GM21528 (cell line): ENCODE results near the gene EZH2.

ENCODE experiments used
- ATAC-seq: cut with Tn5 transposase; IDR thresholded peaks from one replicate; pipeline ENCODE4 v1.9.1; 2021; ENCODE audit warnings: mild to moderate bottlenecking, moderate library complexity; ENCODE audit not compliant: unreplicated experiment, low FRiP score

EZH2 gene

DNA sequence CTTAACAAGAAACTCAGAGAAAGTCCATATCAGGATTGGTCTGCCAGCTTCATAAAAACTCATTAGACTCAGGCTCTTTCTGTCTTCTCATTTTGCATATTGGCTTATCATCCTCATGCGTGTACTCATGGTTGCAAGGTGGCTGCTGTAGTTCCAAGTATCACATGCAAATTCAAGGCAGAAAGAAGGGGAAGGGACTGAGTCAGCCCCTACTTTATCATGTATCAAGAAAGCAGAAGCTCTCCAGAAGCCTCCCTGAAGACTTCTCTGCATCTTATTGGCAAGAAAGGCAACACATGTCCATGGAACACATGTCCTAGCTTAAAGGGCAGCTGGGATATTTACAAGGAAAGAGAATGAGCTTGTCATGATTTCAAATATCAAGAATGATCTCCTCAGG lies 19.4 kb upstream of the EZH2 start:
- ATAC-seq = no peak

DNA sequence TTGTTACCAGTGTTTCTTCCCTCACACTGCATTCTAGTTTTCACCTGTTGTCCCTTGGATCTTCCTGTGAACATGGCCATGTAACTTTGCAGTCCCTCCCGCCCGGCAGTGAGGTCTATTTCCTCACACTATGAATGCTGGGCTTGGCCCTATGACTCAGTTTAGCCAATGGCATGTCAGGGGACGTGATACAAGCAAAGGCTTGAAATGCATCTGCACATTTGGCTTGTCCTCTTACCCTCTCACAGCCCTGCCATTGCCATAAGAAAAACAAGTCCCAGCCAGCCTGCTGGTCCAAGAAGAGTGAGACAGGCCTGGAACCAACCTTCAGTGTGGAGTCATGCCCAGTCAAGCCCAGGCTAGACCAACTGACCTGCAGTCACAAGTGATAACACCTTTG lies 17.1 kb upstream of the EZH2 start:
- no peak for ATAC-seq

DNA sequence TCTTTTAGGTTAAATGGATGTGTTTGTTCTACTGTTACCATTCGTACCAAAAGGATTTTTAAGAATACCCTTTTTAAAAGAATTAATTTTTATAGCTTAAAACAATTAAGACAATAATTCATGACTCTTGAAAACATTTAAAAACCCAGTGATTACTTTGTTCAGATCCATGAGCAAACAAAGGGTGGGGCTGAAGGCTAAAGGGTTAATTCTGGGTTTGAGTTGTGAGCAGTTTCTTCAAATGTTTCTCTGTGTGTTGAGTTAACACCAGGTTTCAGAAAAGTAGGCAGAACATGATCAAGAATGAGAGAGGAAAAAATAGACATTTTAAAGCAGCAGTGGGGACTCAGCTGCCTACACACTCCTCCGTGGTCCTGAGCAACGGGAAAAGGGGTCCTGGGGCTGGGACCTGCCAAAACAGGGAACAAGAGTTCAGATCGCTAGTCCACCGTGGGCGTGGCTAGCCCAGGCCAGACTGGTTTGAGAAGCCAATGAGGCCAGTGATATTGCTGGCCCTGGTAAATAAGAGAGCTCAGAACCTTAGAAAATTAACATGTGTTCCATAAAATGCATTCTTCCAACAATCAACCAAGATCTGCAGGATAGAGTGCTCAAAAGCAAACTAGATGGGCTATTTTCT lies 14.9 kb upstream of the EZH2 start:
- ATAC-seq = no peak

DNA sequence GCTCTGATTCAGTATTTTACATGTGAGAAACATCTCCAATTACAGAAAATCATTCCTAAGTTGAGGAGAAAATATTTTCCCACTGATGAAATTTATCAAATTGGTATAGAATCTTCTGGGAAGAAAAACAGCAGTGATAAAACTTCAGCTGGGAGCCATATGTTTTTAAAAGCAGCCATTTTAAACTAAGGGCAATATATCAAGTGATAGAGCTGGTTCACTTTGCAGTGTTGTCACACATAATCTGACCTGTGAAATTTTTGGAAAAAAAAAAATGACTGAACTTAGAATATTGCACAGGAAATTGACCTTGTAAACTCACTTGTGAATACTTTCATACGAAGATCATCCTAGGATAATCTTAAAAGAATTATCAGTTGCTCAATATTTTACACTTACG lies 10.5 kb upstream of the EZH2 start:
- no peak for ATAC-seq

DNA sequence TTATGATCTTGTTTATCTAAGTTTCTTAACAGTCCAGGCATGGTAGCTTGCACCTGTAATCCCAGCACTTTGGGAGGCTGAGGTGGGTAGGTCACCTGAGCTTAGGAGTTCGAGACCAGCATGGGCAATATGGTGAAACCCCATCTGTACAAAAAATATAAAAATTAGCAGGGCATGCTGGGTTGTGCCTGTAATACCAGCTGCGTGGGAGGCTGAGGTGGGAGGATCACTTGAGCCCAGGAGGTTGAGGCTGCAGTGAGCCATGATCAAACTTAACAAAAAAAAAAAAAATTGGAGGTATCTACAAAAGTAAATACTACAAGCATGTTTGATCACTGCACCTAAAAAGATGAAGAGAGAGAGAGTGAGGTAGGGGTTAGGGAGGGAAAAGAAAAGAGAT lies 9.0 kb upstream of the EZH2 start:
- no peak for ATAC-seq

DNA sequence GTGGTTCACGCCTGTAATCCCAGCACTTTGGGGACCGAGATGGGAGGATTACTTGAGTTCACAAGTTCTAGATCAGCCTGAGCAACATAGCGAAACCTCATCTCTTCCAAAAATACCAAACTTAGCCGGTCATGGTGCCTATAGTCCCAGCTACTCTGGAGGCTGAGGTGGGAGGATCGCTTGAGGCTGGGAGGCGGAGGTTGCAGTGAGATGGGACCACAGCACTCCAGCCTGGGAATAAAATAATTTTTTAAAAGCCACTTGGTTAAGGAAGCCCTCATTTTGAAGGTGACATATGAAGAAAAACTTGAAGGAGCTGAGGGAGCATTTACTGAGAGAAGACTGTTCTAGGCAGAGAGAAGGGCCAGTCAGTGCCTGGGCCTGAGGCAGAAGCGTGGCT lies 4.2 kb upstream of the EZH2 start:
- no peak for ATAC-seq

DNA sequence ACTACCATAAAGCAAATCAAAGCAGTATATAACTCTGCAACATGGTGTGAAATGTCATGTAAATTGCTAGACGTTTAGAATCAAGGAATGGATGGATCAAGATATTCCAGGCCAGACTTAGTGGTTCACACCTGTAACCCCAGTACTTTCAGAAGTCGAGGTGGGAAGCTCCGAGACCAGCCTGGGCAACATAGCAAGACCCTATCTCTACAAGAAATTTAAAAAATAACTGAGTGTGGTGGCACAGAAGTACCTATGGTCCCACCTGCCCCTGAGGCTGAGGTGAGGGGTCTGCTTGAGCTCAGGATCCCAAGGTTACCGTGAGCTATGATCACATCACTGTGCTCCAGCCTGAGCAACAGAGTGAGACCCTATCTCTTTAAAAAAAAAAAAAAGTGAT lies 2.8 kb upstream of the EZH2 start:
- ATAC-seq = no peak

DNA sequence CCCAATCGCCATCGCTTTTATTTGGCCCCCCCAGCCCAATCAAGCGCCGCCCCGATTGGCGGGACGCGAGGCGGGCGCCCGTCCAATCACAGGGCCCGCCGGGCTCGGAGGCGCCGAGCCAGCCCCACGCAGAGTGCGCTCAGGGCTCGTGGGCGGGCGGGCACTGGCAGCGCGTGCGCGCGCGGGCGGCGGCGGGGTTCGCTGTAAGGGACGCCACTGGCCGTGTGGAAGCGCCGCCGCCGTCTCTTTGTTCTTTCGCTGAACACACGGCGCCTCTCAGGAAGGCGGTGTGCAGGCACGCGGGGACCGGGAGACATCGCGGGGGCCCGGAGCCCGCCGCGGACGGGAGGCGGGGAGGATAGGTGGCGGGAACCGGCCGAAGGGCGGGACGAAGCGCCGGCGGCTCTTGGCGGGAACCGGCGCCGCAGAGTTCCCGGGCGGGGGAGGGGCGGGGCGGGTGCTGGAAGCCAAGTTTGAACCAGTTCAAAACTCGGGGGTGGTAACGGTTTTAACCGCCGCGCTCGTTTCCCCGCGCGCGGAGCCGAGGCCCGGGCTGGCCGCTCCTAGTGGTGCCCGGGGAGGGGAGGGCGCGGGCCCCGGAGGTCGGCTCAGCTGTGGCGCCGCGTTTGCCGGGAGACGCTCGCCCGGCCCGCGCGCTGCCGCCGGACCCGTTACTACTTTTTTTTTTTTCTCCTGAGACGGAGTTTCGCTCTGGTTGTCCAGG lies 370 bp upstream of the EZH2 start:
- ATAC-seq = peak; percentile 84

DNA sequence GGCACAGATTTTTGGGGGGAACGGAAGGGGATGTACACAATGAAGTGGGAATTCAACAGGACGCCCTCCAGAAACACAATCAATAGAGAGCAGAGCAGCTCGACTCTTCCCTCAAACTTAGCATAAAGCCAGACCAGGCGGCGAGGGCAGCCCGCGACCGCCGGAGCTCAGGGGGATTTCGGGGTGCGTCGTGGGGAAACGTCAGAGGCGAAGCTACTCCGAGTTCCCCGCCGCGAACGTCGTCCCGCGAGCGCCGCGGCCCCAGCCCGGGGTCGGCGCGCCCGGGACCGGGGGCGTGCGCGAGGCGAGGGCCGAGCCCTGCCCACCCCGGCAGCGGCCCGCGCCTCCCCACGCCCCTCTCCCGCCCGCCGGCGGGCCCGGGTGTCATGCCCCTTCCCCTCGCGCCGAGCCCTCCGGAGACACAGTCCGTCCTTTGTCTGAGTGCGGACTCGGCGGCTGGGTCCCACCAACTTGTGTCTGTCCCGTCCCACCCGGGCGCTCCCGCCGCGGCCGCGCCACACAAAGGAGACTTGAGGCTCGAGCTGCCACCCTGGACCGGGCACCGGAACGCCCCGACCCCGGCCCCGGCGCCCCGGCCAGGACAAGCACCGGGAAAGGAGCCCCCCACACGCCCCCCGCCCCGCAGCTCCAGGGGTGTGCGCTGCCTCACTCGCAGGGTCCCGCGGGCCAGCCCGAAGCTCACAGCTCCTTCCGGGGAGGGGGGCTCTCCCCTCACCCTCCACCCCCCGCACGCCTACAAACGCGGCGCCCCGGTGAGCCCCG lies 634 bp downstream of the EZH2 start:
- peak; percentile 31 for ATAC-seq

DNA sequence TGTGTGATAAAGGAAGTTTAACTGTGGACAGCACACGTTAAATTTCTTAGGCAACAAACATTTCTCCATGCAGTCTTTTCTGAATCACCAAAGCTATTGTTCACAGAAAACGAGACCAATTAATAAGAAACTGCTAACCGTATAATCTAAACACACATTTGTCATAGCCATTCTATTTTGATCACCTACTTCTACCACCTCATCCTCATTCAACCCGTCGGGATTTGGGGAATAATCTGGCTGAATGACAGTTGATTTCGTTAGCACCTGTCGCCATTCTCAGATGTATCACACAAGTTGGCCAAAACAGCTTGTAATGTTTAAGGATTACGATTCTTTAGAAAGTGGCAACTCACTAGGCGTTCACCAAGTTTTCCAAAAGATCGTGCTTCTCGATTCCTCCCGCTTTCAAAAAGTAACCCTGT lies 1.2 kb downstream of the EZH2 start:
- no peak for ATAC-seq

DNA sequence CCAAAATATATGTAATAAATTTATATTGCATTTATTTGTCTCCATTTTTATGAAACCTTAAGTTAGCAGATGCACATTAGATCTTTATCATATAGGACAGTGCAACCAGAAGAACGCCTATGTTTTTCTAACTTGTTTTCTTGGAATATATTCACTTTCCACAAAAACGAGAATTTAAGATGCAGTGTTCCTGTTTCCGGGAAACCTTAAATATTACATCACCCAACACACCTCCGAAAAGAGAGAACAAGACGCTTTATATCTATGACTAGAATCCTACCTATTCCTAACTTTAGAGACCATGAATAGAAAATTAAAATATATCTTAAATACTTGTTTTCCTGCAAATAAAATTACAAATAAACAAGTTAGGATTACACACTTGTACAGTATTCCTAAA lies 1.9 kb downstream of the EZH2 start:
- ATAC-seq = no peak

DNA sequence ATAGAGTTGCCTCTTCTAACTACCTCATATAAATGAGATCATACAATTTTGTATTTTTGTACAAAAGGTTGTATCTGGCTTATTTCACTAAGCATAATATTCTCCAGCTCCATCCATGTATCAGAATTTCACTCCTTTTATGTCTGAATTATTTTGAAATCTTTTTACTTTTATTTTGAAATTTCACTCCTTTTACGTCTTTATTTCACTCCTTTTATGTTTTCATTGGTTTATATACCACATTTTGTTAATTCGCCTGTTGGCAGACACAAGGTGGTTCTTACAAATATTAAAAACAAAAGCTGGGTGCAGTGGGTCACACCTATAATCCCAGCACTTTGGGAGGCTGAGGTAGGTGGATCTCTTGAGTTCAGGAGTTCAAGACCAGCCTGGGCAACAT lies 5.8 kb downstream of the EZH2 start:
- ATAC-seq = no peak

DNA sequence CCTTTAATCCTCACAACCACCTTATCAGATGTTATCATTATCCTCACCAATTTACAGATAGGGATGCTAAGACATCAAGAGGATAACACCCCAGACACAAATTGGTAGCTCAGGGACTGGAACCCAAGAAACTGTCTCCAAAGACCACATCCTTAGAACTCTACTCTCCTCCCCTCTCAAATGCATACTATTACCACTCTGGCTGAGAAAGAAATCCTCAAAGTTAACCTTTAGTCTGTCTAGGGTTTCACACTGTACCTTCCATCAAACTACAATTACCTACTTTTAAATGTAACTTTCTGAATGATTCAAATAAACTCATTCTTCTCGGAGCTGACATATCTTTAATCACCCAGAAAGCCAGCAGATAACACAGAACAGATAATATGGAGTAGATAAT lies 6.6 kb downstream of the EZH2 start:
- ATAC-seq = no peak

DNA sequence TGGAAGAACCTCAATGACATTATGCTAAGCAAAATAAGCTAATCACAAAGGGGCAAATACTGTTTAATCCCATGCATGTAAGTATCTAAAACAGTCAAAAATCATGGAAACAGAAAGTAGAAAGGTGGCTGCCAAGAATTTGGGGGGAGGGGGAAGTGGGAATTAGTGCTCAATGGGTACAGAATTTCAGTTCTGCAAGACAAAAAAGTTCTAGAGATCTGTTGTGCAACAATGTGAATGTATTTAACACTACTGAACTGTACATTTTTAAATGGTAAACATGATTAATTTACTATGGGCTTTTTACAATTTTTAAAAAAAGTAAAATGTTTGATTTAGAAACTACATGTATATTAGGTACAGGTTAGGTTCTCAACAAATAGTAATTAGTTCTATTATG lies 11.9 kb downstream of the EZH2 start:
- no peak for ATAC-seq

DNA sequence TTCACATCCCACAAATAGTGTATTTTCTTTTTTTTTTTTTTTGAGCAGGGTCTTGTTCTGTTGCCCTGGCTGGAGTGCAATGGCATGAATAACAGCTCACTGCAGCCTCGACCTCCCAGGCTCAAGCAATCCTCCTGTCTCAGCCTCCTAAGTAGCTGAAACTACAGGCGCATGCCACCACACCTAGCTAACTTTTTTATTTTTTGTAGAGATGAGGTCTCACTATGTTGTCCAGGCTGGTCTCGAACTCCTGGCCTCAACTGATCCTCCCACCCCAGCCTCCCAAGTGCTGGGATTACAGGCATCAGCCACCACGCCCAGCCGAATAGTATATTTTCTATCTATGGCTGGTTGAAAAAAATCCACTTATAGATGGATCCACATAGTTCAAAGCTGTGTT lies 12.5 kb downstream of the EZH2 start:
- ATAC-seq = no peak

DNA sequence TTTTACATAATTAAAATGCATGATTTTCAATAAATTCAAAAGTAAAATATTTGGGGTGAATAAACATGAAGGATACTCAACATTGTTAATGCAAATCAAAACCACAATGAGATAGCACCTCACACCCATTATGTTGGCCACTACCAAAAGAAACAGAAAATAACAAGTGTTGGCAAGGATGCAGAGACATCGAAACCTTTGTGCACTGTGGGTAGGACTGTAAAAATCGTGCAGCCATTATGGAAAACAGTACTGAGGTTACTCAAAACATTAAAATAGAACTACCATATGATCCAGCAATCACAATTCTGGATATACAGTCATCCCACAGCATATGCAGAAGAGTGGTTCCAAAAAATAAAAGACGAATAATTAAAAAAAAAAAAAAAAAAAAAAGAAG lies 13.1 kb downstream of the EZH2 start:
- ATAC-seq = no peak

DNA sequence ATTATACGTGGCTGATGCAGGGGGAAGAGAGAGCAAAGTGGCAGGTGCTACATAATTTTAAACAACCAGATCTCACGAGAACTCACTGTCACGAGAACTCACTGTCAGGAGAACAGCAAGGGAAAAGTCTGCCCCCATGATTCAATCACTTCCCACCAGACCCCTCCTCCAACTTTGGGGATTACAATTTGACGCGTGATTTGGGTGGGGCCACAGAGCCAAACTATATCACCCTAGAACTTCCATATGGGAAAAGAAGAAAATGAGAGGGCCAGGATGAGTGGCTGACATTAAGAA lies 15.8 kb downstream of the EZH2 start:
- no peak for ATAC-seq

DNA sequence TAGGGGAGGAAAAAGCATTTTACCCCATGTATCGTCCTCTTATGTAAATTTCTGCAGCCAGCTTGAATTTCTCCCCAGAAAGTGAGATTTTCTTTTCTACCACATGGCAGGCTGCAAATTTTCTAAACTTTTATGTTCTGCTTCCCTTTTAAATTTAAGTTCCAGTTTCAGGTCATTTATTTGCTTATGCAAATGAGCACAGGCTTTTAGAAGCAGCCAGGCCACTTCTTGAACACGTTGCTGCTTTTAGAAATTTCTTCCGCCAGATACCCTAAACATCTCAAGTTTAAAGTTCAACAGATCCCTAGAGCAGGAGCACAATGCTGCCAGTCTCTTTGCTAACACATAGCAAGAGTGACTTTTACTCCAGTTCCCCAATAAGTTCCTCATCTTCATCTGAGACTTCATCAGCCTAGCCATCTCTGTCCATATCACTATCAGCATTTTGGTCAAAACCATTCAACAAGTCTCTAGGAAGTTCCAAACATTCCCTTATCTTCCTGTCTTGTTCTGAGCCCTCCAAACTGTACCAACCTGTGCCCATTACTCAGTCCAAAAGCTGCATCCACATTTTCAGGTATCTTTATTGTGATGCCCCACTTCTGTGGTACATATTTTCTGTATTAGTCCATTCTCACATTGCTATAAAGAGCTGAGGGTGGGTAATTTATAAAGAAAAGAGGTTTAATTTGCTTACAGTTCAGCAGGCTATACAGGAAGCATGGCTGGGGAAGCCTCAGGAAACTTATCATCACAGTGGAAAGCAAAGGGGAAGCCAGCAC lies 16.3 kb downstream of the EZH2 start:
- no peak for ATAC-seq

DNA sequence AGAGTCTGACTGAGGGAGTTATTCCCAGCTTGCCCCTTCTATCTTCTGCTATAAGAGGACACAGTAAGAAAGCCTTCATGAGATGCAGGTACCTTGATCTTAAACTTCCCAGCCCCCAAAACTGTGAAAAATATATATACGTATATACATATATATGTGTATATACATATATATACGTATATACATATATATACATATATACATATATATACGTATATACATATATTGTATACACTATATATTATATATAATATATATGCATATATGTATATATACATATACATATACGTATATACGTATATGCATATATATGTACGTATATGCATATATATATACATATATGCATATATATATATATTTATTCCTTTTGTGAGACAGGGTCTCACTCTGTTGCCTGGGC lies 17.7 kb downstream of the EZH2 start:
- ATAC-seq = no peak

DNA sequence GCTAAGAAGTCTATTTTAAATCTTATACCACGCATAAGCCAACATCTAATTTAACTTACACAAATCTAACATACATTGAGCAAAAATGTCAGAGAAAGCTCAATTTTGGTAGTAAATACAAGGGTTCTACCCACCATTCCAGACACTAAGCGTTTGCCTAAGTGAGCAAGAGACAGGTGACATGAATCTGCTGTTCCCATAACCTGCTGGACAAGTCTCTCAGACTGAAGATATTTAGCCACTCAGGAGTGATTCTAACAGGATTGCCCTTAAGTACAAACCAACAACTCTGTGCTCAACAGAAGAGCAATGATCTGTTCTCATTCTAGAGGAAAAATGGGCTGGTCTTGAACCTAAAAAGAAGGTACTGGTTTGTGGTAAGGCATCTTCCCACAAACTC lies 18.8 kb downstream of the EZH2 start:
- no peak for ATAC-seq

DNA sequence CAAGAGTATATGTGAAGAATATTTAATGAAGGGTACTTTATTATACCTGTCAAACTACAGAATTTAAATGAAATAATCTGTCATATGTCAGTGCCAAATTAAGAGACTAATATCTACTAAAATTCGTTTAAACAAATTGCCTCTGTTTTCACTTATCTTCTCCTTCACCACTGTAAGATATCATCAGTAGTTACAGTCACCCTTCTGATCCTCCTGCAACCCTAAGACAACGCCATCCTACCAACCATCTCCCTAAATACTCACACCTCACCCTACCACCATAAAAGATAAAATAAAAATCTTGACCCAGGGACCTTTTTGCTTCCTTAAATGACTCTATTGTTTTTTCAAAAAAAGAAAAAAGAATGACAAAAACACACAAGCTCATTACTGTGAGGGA lies 20.8 kb downstream of the EZH2 start:
- no peak for ATAC-seq
